ENCODE measurements around the gene IFNLR1.

The IFNLR1 gene

DNA sequence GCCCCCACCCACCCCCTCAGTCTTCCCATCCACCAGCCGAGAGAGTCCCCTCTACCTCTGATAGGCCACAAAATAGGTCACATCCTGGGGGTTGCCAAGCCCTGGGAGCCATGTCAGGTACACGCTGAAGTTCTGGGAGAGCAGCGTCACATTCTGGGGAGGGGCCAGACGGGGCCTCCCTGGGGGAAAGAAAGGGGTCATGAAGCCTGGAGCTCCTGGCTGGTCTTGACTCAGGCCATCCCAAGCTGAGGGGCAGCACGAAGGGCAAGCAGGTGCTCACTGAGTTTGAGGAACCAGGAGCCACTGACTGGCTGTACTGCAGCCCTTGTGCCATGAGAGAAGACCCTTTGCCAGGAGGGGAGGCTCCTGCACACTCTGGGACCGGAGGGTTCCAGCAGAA is 6.4 kb downstream of the IFNLR1 start:
- H3K9me3 ChIP-seq (ENCODE audit: low read length), result no peaks in the 10 kb centered on the region
- peaks cover 5% of the 10 kb centered on the region for H3K27me3 ChIP-seq (ENCODE audit: insufficient read depth, low read length)
- H2AFZ ChIP-seq (ENCODE audit: low read depth, low read length), result no peak overlapping the region
- H3K4me3 ChIP-seq (ENCODE audit: low read length), result no peak overlapping the region
- H3K36me3 ChIP-seq (ENCODE audit: insufficient read depth, low read length), result no peaks in the 10 kb centered on the region
- H3K4me1 ChIP-seq (ENCODE audit: insufficient read depth, low read length), result no peaks in the 10 kb centered on the region

DNA sequence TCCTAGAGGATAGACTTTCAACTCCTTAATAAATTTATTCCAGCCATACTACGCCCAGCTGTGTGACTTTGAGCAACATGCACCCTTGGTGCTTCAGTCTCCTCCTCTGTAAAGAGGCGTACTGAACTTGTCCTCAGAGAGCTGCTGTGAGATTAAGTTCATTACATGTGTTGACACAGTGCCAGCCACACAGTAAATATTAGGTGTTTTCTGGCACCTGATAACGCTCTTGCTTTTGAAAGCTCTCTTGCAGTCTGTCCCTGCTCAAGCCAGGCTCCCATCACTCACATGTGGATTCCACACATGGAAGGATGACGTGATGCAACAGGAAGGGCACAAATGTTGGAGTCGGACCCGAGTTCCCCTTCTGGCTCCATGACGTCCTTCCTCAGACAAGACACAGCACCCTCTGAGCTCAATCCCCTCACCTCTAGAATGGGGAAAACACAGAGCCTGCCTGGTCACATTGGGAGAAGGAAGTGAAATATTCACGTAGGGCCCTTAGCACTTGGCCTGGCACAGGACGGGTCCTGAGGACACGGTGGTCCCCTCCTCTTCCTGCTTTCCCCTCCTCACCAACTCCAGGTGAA is 7.7 kb downstream of the IFNLR1 start:
- H3K27me3 ChIP-seq (ENCODE audit: insufficient read depth, low read length), result no peaks in the 10 kb centered on the region
- H3K36me3 ChIP-seq (ENCODE audit: insufficient read depth, low read length), result no peaks in the 10 kb centered on the region
- no peaks in the 10 kb centered on the region for H3K9me3 ChIP-seq (ENCODE audit: low read length)
- no peaks in the 10 kb centered on the region for H3K4me1 ChIP-seq (ENCODE audit: insufficient read depth, low read length)
- H3K4me3 ChIP-seq (ENCODE audit: low read length), result no peak overlapping the region
- H2AFZ ChIP-seq (ENCODE audit: low read depth, low read length), result no peak overlapping the region

DNA sequence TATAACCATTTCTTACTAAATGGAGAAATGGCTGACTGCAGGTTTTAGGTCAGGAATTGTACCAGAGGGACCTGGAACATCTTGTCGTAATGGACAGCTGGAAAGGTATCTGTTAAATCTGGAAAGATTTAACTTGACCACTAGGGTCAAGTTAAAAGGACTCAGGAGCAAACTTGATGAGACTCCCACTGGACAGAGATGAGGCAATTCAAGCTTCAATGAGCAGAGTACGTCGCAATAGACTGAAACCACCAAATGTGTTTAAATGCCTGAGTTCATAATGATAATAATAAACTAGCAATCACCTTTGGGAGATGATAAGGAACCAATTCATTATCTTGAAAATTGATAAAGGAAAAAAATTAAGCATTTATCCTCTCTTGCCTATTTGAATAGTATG is 8.7 kb downstream of the IFNLR1 start:
- Histone ChIP-seq H3K4me1 (ENCODE audit: insufficient read depth, low read length) (no peaks in the 10 kb centered on the region), H3K9me3 (ENCODE audit: low read length) (no peaks in the 10 kb centered on the region), H2AFZ (ENCODE audit: low read depth, low read length) (no peak overlapping the region), H3K4me3 (ENCODE audit: low read length) (no peak overlapping the region), H3K27me3 (ENCODE audit: insufficient read depth, low read length) (no peaks in the 10 kb centered on the region), H3K36me3 (ENCODE audit: insufficient read depth, low read length) (no peaks in the 10 kb centered on the region)

DNA sequence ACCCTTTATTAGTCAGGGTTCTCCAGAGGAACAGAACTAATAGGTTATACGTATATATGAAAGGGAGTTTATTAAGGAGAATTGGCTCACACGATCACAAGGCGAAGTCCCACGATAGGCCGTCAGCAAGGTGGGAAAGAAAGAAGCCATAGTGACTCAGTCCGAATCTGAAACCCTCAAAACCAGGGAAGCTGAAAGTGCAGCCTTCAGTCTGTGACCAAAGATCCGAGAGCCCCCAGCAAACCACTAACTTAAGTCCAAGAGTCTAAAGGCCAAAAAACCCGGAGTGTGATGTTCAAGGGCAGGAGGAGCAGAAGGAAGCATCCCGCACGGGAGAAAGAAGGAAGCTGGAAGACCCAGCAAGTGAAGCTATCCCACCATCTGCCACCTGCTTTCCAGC is 9.9 kb downstream of the IFNLR1 start:
- no peak overlapping the region for H3K4me3 ChIP-seq (ENCODE audit: low read length)
- H3K9me3 ChIP-seq (ENCODE audit: low read length), result no peaks in the 10 kb centered on the region
- H3K27me3 ChIP-seq (ENCODE audit: insufficient read depth, low read length), result no peaks in the 10 kb centered on the region
- no peak overlapping the region for H2AFZ ChIP-seq (ENCODE audit: low read depth, low read length)
- no peaks in the 10 kb centered on the region for H3K4me1 ChIP-seq (ENCODE audit: insufficient read depth, low read length)
- no peaks in the 10 kb centered on the region for H3K36me3 ChIP-seq (ENCODE audit: insufficient read depth, low read length)

DNA sequence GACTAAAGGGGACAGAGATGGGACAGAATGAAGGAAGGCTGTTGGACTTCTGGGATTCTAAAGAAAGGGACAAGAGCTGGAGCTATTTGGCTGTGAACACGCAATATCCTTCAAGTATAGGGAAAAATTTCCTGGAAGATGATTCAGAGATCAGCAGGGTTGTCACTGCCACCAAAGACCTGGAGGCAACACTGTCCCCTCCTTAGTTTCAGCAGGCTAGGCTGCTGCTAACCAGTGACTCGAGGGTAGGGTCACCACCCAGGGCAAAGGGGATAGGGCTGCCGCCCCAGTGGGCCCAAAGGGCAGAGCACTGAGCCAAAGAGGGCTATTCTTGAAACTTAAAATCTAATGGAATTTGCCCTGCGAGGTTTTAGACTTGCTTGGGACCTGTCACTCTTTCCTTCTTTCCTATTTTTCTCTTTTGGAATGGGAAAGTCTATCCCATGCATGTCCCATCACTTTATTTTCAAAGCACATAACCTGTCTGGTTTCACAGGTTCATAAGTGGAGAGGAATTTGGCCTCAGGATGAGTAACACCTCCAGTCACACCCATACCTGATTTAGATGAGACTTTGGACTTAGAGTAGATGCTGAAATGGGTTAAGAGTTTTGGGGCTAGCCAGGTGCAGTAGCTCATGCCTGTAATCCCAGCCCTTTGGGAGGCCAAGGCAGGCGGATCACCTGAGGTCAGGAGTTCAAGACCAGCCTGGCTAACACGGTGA is 11.9 kb downstream of the IFNLR1 start:
- Histone ChIP-seq H3K9me3 (ENCODE audit: low read length) (no peaks in the 10 kb centered on the region), H3K27me3 (ENCODE audit: insufficient read depth, low read length) (no peaks in the 10 kb centered on the region), H3K36me3 (ENCODE audit: insufficient read depth, low read length) (no peaks in the 10 kb centered on the region), H3K4me3 (ENCODE audit: low read length) (no peak overlapping the region), H2AFZ (ENCODE audit: low read depth, low read length) (no peak overlapping the region), H3K4me1 (ENCODE audit: insufficient read depth, low read length) (no peaks in the 10 kb centered on the region)

DNA sequence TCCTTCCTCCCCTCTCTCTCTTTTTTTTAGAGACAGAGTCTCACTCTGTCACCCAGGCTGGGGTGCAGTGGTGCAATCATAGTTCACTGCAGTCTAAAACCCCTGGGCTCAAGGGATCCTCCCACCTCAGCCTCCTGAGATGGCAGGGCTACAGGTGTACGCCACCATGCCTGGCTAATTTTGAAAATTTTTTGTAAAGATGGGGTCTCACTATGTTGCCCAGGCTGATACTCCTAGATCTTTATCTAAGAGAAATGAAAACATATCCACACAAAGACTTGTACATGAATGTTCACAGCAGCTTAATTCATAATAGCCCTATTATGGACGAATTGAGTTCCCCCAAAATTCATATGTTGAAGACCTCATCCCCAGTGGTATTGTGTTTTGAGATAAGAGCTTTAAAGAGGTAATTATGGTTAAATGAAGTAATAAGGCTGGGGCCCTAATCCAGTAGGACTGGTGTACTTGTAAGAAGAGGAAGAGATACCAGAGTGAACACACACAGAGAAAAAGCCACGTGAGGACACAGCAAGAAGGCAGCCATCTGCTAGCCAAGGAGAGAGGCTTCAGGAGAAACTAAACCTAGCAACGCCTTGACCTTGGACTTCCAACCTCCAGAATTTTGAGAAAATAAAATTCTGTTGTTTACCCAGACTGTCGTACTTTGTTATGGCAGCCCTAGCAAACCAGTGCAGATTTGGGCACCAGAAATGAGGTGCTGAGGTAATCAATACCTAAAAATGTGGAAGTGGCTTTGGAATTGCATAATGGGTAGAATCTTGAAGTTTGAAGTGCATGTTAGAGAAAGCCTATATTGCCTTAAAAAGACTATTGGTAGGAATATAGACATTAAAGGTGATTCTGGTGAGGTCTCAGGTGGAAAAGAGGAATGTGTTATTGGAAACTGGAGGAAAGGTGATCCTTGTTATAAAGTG is 13.2 kb downstream of the IFNLR1 start:
- Histone ChIP-seq H3K27me3 (ENCODE audit: insufficient read depth, low read length) (no peaks in the 10 kb centered on the region), H3K4me1 (ENCODE audit: insufficient read depth, low read length) (no peaks in the 10 kb centered on the region)

DNA sequence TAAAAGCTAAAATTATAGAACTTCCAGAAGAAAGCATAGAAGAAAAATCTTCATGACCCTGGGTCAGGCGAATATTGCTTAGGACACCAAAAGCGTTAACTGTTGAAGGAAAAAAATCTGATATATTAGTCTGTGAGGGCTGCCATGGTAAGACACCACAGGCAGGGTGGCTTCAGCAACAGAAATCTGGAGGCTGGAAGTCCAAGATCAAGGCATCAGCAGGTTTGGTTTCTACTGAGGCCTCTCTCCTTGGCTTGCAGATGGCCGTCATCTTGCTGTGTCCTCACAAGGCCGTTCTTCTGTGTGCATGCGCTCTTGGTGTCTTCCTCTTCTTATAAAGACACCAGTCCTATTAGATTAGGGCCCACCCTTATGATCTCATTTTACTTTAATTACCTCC is 14.5 kb downstream of the IFNLR1 start:
- H3K4me1 ChIP-seq (ENCODE audit: insufficient read depth, low read length), result no peaks in the 10 kb centered on the region
- no peaks in the 10 kb centered on the region for H3K9me3 ChIP-seq (ENCODE audit: low read length)
- no peak overlapping the region for H2AFZ ChIP-seq (ENCODE audit: low read depth, low read length)
- H3K36me3 ChIP-seq (ENCODE audit: insufficient read depth, low read length), result no peaks in the 10 kb centered on the region
- no peak overlapping the region for H3K4me3 ChIP-seq (ENCODE audit: low read length)
- no peaks in the 10 kb centered on the region for H3K27me3 ChIP-seq (ENCODE audit: insufficient read depth, low read length)

More for the DNA sequence above, 13.2 kb downstream of the IFNLR1 start:
- no peak overlapping the region for H3K4me3 ChIP-seq (ENCODE audit: low read length)
- no peaks in the 10 kb centered on the region for H3K9me3 ChIP-seq (ENCODE audit: low read length)
- no peaks in the 10 kb centered on the region for H3K36me3 ChIP-seq (ENCODE audit: insufficient read depth, low read length)
- no peak overlapping the region for H2AFZ ChIP-seq (ENCODE audit: low read depth, low read length)

DNA sequence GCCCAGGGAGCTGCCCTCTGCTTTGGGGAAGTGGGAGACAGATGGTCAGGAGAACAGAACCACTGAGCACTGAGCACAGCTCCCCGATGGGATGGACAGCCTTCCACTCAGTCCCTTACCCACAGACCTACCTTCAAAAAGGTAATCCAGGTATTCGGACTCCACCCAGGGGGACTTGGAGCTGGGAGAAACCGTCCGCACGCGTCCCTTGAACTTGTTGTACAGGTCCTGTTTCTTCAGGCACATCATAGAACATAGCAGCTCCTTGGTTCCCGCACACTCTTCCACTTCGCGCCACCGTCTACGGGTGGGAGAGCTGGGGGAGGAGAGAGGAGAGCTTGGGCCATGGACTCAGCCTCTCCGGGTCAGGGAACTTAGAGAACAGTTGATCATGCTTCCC is 17.8 kb downstream of the IFNLR1 start:
- no peak overlapping the region for H3K4me3 ChIP-seq (ENCODE audit: low read length)
- peaks cover 2% of the 10 kb centered on the region for H3K27me3 ChIP-seq (ENCODE audit: insufficient read depth, low read length)
- H2AFZ ChIP-seq (ENCODE audit: low read depth, low read length), result no peak overlapping the region
- no peaks in the 10 kb centered on the region for H3K4me1 ChIP-seq (ENCODE audit: insufficient read depth, low read length)
- H3K9me3 ChIP-seq (ENCODE audit: low read length), result no peaks in the 10 kb centered on the region
- H3K36me3 ChIP-seq (ENCODE audit: insufficient read depth, low read length), result no peaks in the 10 kb centered on the region

DNA sequence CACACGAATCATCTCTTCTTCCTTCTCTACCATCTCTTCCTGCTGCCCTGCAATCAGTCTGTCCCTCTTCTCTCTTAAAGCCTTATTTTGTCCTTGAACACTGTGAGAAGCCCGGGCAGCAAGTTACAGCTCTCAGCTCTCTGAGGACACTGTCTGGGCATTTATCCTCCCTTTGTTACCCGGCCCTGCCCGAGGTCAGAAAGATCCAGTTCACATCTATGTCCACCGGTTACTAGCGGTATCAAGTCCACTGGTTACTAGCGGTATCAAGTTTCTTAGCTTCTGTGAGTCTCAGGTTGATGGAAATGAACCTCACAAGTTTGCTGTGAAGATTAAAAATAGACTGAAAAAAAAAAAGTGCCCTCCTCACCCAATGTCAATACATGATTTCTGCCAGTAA is 18.8 kb downstream of the IFNLR1 start:
- H3K27me3 ChIP-seq (ENCODE audit: insufficient read depth, low read length), result peaks cover 2% of the 10 kb centered on the region
- H3K36me3 ChIP-seq (ENCODE audit: insufficient read depth, low read length), result no peaks in the 10 kb centered on the region
- no peak overlapping the region for H2AFZ ChIP-seq (ENCODE audit: low read depth, low read length)

DNA sequence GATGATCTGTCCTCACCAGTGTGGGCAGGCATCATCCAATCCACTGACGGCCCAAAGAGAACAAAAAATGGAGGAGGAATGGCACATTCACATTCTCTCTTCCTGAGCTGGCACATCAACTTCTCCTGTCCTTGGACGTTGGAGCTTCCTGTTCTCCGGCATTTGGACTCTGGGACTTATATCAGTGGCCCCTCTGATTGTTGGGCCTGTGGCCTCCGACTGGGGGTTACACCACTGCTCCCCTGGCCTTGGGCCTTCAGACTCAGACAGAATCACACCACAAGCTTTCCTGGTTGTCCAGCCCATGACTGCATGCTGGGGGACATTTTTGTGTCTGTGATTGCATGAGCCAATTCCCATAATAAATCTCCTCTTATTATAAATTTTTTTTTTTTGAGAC is 20.1 kb downstream of the IFNLR1 start:
- Histone ChIP-seq H3K27me3 (ENCODE audit: insufficient read depth, low read length) (peaks cover 3% of the 10 kb centered on the region), H3K9me3 (ENCODE audit: low read length) (no peaks in the 10 kb centered on the region), H3K4me3 (ENCODE audit: low read length) (no peak overlapping the region), H3K4me1 (ENCODE audit: insufficient read depth, low read length) (no peaks in the 10 kb centered on the region), H3K36me3 (ENCODE audit: insufficient read depth, low read length) (no peaks in the 10 kb centered on the region), H2AFZ (ENCODE audit: low read depth, low read length) (no peak overlapping the region)

More for the DNA sequence above, 18.8 kb downstream of the IFNLR1 start:
- H3K4me1 ChIP-seq (ENCODE audit: insufficient read depth, low read length), result no peaks in the 10 kb centered on the region
- H3K9me3 ChIP-seq (ENCODE audit: low read length), result no peaks in the 10 kb centered on the region
- no peak overlapping the region for H3K4me3 ChIP-seq (ENCODE audit: low read length)

DNA sequence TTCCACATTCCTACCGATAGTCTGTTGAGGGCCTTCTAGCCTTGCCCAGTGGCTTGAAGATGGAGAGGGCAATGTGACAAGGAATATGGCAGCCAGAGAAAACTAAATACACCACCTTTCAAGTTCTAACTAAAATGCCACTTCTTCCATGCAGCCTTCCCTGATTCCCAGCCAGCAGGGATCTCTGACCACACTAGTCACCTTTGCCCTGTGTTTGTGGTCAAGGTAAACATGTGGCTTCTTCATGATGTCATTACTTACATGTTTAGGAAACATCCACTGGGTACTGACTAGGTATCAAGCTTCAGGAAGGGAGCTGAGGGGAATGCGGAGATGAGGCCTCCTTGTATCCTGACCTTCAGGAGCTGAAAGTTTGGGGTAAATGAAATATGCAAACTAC is 21.6 kb downstream of the IFNLR1 start:
- Histone ChIP-seq H3K36me3 (ENCODE audit: insufficient read depth, low read length) (no peaks in the 10 kb centered on the region), H2AFZ (ENCODE audit: low read depth, low read length) (no peak overlapping the region), H3K9me3 (ENCODE audit: low read length) (no peaks in the 10 kb centered on the region), H3K4me1 (ENCODE audit: insufficient read depth, low read length) (no peaks in the 10 kb centered on the region), H3K27me3 (ENCODE audit: insufficient read depth, low read length) (peaks cover 7% of the 10 kb centered on the region), H3K4me3 (ENCODE audit: low read length) (no peak overlapping the region)

DNA sequence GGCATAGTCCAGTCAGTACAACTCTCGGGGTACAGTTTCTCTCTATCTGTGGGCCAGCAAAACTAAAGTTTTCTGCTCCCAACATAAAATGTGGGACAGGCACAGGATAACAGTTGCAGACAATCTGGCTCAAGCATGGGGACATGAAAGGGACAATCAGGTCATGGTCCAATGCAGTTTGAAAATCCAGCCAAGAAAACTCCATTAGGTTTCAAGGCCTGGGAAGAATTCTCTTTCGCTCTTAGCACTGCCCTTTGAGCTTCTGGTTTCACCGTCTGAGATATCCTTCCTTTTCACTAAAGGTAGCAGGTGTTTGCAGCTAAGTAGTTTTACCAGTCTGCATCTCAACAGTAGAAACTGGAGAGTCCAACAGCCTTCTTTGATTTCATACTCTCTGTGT is 23.1 kb downstream of the IFNLR1 start:
- peaks cover 7% of the 10 kb centered on the region for H3K27me3 ChIP-seq (ENCODE audit: insufficient read depth, low read length)
- no peaks in the 10 kb centered on the region for H3K4me1 ChIP-seq (ENCODE audit: insufficient read depth, low read length)
- H3K4me3 ChIP-seq (ENCODE audit: low read length), result no peak overlapping the region
- H2AFZ ChIP-seq (ENCODE audit: low read depth, low read length), result no peak overlapping the region
- H3K9me3 ChIP-seq (ENCODE audit: low read length), result no peaks in the 10 kb centered on the region
- no peaks in the 10 kb centered on the region for H3K36me3 ChIP-seq (ENCODE audit: insufficient read depth, low read length)

DNA sequence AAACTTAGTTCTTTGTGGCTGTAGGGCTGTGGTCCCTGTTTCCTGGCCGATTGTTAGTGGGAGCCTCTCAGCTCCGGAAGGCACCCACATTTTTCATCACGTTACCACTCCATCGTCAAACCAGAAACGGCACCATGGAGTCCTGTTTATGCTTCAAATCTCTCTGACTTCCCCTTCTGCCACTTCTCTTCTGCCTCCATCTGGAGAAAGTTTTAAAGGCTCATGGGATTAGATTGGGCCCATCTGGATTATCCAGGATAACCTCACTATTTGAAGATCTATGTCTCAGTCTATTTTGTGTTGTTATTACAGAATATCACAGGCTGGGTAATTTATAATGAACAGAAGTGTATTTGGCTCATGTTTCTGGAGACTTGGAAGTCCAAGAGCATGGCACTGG is 24.9 kb downstream of the IFNLR1 start:
- H3K4me3 ChIP-seq (ENCODE audit: low read length), result no peak overlapping the region
- peaks cover 7% of the 10 kb centered on the region for H3K27me3 ChIP-seq (ENCODE audit: insufficient read depth, low read length)
- H3K9me3 ChIP-seq (ENCODE audit: low read length), result no peaks in the 10 kb centered on the region
- no peaks in the 10 kb centered on the region for H3K36me3 ChIP-seq (ENCODE audit: insufficient read depth, low read length)
- no peak overlapping the region for H2AFZ ChIP-seq (ENCODE audit: low read depth, low read length)
- H3K4me1 ChIP-seq (ENCODE audit: insufficient read depth, low read length), result no peaks in the 10 kb centered on the region

All from neuron (in vitro differentiated cells).